ENCODE results near the gene TMEM214. TPM values are rescaled to one million over a fixed set of nuclear protein-coding genes. Genes with fewer than 3 reads are reported as not detected.

TMEM214 gene
- polyA plus RNA-seq, 1 donor (not counting 4 experiments of a cell fraction or from before 2014, with no cell fraction given), result 38.0 TPM

DNA sequence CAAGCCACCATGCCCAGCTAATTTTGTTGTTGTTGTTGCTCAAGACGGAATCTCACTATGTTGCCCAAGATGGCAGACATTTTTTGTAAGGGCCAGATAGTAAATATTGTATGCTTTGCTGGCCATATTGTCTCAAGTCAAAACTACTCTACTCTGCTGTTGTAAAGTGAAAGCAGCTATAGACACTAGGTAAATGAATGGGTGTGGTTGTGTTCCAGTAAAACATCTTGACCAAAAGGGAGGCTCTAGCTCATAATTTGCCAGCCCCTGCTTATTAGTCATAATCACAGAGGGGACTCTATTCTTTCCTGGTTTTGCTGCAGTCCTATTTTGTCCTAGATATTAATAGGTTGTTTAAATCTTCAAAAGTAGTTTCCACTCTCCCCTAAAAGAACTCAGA is 37.8 kb upstream of the TMEM214 start:
- H3K27me3 ChIP-seq (ENCODE audit: control insufficient read depth, extremely low read depth, insufficient read depth, low read length), result no peaks in the 10 kb centered on the region
- no peak overlapping the region for H3K4me3 ChIP-seq (ENCODE audit: control insufficient read depth in 2 of 3, extremely low read depth in 1 of 3, insufficient read depth in 2 of 3, low read depth in 1 of 3, low read length in 3 of 3)
- DNase-seq (ENCODE audit: low read depth, low spot score), result no peak
- H3K36me3 ChIP-seq (ENCODE audit: control insufficient read depth in 2 of 2, extremely low read depth in 1 of 2, insufficient read depth in 2 of 2, low read length in 2 of 2), result no peaks in the 10 kb centered on the region
- no peaks in the 10 kb centered on the region for H3K9me3 ChIP-seq (ENCODE audit: control insufficient read depth, low read depth, low read length)
- dilution Hi-C loops (cut with MboI; ENCODE audit: extremely low pct_ligation_motif_present, low sequenced_read_pairs), result no loop called here
- no peak for FAIRE-seq
- H3K4me1 ChIP-seq (ENCODE audit: control insufficient read depth, extremely low read depth, insufficient read depth, low read length), result no peaks in the 10 kb centered on the region
- no peak overlapping the region for H3K9ac ChIP-seq (ENCODE audit: control insufficient read depth, extremely low read depth, insufficient read depth, low read length)
- H4K20me1 ChIP-seq (ENCODE audit: control insufficient read depth, extremely low read depth, insufficient read depth, low read length), result no peaks in the 10 kb centered on the region
- TF ChIP-seq CTCF (optimal IDR thresholded peaks at IDR 0.05 in 1 of 3, IDR thresholded peaks at IDR 0.05 in 1 of 3, conservative IDR thresholded peaks at IDR 0.05 in 1 of 3; ENCODE audit: extremely low read depth in 1 of 3, insufficient read depth in 2 of 3, low read length in 3 of 3) (no peak), EZH2 (IDR thresholded peaks at IDR 0.05; ENCODE audit: low read length) (no peak)
- no peaks in the 10 kb centered on the region for H3K79me2 ChIP-seq (ENCODE audit: control insufficient read depth, insufficient read depth, low read length)
- no peaks in the 10 kb centered on the region for H3K9me1 ChIP-seq (ENCODE audit: control insufficient read depth, extremely low read depth, insufficient read depth, low read length)
- no peak overlapping the region for H3K4me2 ChIP-seq (ENCODE audit: control insufficient read depth, extremely low read depth, insufficient read depth, low read depth, low read length)
- no peak overlapping the region for H3K27ac ChIP-seq (ENCODE audit: control insufficient read depth, insufficient read depth, low read length)
- H2AFZ ChIP-seq (ENCODE audit: control insufficient read depth, low read length), result no peak overlapping the region

- FAIRE-seq (no peak), DNase-seq (ENCODE audit: low read depth, low spot score) (no peak)
- dilution Hi-C loops (cut with MboI; ENCODE audit: extremely low pct_ligation_motif_present, low sequenced_read_pairs), result no loop called here
- H3K4me2 ChIP-seq (ENCODE audit: control insufficient read depth, extremely low read depth, insufficient read depth, low read depth, low read length), result no peak overlapping the region
- H3K36me3 ChIP-seq (ENCODE audit: control insufficient read depth in 2 of 2, extremely low read depth in 1 of 2, insufficient read depth in 2 of 2, low read length in 2 of 2), result no peaks in the 10 kb centered on the region
- H3K27ac ChIP-seq (ENCODE audit: control insufficient read depth, insufficient read depth, low read length), result no peak overlapping the region
- H3K79me2 ChIP-seq (ENCODE audit: control insufficient read depth, insufficient read depth, low read length), result no peaks in the 10 kb centered on the region
- H3K27me3 ChIP-seq (ENCODE audit: control insufficient read depth, extremely low read depth, insufficient read depth, low read length), result no peaks in the 10 kb centered on the region
- no peaks in the 10 kb centered on the region for H3K4me1 ChIP-seq (ENCODE audit: control insufficient read depth, extremely low read depth, insufficient read depth, low read length)
- no peak overlapping the region for H2AFZ ChIP-seq (ENCODE audit: control insufficient read depth, low read length)
- H3K9me1 ChIP-seq (ENCODE audit: control insufficient read depth, extremely low read depth, insufficient read depth, low read length), result no peaks in the 10 kb centered on the region
- no peak for TF ChIP-seq EZH2 (IDR thresholded peaks at IDR 0.05; ENCODE audit: low read length)
- TF ChIP-seq CTCF (optimal IDR thresholded peaks at IDR 0.05 in 1 of 3, IDR thresholded peaks at IDR 0.05 in 1 of 3, conservative IDR thresholded peaks at IDR 0.05 in 1 of 3; ENCODE audit: extremely low read depth in 1 of 3, insufficient read depth in 2 of 3, low read length in 3 of 3), result no peak
- H4K20me1 ChIP-seq (ENCODE audit: control insufficient read depth, extremely low read depth, insufficient read depth, low read length), result no peaks in the 10 kb centered on the region
- no peaks in the 10 kb centered on the region for H3K9me3 ChIP-seq (ENCODE audit: control insufficient read depth, low read depth, low read length)
- H3K9ac ChIP-seq (ENCODE audit: control insufficient read depth, extremely low read depth, insufficient read depth, low read length), result no peak overlapping the region
- H3K4me3 ChIP-seq (ENCODE audit: control insufficient read depth in 2 of 3, extremely low read depth in 1 of 3, insufficient read depth in 2 of 3, low read depth in 1 of 3, low read length in 3 of 3), result no peak overlapping the region
These were observed 35.4 kb upstream of the TMEM214 start for GRCh38 chr2:26997394-26997793.
